Activated CD4-positive, alpha-beta T cell treated with anti-CD3 and anti-CD28 coated beads, Interleukin-2, amount 50 U/mL, for 24 hours (primary cell): Measurements from ENCODE around the gene FOXL2NB.
"Not testable (repeated sequence)": the region's sequence is repeated elsewhere in the genome, so short reads cannot be mapped to it uniquely, and the experiment has no call there.

Experiments used
- DNase-seq, 2 donors: peaks; one replicate each; pipeline ENCODE4 v3.0.0-alpha.2; 2020; ENCODE audit warnings: low read depth in 1 of 2, low spot score in 1 of 2

The FOXL2NB gene

DNA sequence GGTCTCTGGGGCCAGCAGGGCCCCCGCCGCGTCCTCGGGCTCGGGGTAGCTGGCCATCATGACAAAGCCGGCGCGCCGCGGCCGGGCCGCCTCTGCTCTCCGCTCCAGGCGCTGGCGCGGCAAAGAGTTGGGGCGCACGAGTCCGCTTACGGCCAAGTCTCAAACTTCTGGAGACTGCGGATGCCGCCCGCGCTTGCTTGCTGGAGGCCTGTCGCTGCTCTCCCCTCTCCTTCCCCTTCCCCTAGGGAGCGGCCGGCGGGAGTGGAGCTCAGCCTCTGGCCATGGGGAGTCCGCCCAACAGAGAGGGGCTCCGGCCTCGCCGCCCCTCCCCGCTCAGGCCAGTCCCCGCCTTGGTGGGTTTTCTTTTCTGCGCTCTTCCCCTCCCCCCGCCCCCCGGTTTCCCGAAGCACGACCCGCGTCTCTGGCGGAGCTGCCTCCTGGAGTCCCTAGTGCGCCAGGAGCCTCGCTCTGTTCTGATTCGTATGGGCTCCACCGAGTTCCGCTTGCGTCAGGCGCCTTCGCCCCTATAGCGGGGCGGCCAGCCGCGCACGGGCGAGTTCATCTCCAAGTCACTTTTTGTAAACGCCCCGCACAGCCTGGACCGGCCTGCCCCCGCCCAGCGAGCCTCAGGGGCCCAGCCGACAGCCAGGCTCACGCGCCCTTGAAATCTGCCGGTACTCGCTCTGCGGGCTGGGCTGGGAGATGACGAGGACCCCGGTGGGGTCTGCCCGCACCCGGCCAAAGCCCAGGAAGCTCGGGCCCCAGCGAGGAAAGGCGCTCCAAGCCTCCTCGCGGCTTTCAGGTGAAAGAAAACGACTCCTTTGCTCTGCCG, at the start of gene FOXL2NB, which contains the start of gene FOXL2:
FOXL2NB (plus strand) TSS at position 555 of the 832 bp plus-strand sequence; CDS start at position 703, 148 bp downstream.
FOXL2 (minus strand) TSS at position 475 of the 832 bp plus-strand sequence; CDS start at position 60, 415 bp downstream.
- no peak for DNase-seq

DNA sequence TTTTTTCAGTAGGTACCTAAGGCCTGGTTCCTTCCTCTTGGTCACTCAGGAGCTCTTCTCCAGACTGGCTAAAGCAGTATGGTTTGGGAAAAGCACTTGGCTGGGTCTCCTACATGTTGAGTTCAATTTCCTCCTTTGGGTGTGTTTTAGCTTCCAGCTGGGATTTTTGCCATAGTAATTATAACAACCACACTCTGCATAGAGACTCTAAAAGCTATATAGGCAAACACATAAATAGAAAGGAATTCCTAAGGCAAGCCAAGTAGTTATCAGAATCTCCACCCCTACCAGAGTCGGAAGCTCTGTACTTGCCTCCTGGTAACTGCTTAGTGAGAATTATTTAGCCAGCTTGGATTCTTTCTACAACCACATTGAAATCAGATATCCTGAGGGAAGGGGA, 48.7 kb upstream of the FOXL2NB start:
- no peak for DNase-seq

DNA sequence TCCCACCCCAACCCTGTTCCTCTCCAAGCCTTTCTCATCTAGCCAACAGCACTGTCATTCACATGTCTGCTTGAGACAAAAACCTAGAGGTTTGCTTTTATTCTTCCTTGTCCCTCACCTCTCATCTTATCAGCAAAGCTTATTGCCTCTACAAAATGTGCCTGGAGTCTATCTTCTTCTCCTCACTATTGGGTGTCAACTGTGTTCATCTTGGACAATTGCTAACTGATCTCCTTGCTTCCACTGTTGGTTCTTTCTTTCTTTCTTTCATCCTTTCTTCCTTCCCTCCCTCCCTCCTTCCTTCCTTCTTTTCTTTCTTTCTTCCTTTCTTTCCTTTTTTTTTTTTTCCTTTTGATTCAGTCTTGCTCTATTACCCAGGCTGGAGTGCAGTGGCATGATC, 48.3 kb upstream of the FOXL2NB start:
- DNase-seq: no peak

DNA sequence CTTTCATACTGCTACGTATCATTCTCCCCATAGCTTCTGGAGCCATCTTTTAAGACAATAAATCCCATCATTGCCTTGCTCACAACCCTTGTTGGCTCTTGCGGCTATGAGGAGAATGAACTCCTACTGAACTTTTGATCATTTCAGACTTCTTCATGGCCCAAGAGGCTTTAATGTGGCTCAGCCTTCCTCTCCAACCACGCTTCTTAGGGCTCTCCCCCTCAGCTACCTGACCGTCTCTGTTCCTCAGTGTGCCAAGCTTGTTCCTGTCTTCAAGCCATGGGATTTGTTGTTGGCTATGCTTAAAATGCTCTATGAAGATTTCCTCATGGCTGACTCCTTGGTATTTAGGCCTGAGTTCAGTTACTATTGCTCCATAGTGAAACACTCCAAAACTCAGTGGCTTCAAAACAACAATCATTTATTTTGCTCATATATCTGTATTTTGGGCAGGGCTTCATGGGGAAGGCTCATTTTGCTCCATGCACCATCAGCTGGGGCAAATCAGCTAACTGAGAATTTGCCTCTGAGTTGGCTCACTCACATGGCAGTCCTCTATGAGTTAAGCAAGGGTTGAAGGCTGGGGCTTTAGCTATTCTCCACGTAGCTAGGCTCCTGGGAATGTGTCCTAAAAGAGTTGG, 47.5 kb upstream of the FOXL2NB start:
- no peak for DNase-seq

- DNase-seq: no peak
Observed at GRCh38 chr3:138901567-138901966, 45.5 kb upstream of the FOXL2NB start.

DNA sequence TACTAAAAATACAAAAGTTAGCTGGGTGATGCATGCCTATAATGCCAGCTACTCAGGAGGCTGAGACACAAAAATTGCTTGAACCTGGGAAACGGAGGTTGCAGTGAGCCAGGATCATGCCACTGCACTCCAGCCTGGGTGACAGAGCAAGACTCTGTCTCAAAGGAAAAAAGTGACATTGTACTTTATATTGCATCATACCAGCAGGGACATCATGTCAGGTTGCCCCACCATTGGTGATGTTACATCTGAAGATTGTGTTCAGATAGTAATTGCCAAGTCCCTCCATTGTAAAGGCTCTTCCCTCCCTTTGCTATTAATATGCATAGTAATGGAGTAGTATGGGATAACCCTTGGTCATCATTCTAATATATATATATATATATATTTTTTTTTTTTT, 44.8 kb upstream of the FOXL2NB start:
- no peak for DNase-seq

DNA sequence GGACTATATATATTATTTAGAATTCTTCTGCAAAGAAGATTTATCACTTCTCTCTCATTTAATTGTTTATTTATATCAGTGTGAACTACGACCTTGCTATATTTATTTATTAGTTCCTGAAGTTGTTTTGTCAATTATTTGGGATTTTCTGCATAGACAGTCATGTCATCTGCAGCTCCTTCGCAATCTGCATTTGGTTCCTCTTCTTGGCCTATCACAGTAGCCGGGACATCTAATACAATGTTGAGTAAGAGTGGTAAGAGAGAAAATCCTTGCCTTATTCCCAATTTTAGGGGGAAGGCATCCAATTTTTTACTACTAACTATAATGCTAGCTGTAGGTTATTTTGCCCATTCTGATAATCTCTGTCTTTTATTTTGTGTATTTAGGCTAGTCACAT, 39.5 kb upstream of the FOXL2NB start:
- no peak for DNase-seq

- no peak for DNase-seq
Observed at GRCh38 chr3:138908846-138909245, 38.2 kb upstream of the FOXL2NB start.

DNA sequence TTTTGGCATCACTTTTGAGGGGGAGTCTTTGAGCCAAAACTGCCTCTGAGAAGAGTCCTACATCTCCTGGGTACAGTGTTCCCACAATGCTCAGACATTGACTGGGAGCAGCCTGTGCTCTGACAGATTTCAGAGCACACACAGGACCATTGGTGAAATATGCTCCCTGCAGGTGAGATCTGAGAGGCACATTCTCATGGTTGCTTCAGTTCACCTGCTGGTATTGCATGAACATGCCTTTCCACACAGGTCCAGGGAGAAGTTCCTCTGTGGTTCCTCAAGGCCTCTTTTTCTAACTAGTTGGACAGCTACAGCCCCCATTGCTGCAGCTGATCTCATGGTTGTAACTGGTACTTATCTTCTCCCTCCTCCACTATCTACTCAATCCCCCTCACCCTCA, 37.1 kb upstream of the FOXL2NB start:
- no peak for DNase-seq

DNA sequence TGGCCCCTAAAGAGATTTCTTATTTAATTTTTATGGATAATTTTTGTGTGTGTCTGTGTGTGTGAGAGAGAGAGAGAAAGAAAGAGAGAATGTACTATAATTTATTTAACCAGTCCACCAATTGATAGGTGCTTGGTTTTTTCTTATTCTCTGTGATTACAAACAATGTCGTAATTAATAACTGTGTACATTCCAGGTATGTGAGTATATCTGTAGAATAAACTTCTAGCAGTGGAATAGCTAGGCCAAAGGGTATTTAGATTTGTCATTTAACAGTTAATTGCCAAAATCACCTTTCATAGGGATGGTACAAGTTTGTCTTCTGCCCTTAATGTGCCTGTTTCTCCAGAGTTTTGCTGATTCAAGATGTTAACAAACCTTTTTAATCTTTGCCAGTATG, 35.4 kb upstream of the FOXL2NB start:
- no peak for DNase-seq

- no peak for DNase-seq
Observed at GRCh38 chr3:138912237-138912636, 34.8 kb upstream of the FOXL2NB start.

- no peak for DNase-seq
Observed at GRCh38 chr3:138913766-138914165, 33.3 kb upstream of the FOXL2NB start.

- DNase-seq: no peak
Observed at GRCh38 chr3:138914870-138915502, 32.0 kb upstream of the FOXL2NB start.

GRCh38 chr3:138915503-138916498, 31.2 kb upstream of the FOXL2NB start:
- peak; percentile 62 to 77 for DNase-seq

DNA sequence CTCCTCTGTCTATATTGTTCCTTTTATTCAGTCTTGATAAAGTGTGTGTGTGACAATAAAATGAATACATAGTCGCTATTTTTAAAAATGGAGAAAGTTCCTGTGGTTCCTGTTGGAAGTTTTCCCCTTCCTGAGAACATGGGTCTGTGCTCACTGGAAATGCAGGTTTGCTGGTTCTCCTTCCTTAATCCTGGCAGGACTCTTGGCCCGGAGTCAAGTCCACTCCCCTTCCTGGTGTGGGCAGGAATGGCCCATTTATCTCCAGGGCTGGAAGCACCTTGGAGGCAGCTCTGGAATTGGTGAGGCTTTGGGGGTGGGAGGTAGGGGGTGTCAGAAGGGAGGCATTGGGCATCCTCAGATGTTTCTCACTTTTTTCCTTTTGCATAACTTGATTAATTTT, 30.2 kb upstream of the FOXL2NB start:
- DNase-seq: no peak

DNA sequence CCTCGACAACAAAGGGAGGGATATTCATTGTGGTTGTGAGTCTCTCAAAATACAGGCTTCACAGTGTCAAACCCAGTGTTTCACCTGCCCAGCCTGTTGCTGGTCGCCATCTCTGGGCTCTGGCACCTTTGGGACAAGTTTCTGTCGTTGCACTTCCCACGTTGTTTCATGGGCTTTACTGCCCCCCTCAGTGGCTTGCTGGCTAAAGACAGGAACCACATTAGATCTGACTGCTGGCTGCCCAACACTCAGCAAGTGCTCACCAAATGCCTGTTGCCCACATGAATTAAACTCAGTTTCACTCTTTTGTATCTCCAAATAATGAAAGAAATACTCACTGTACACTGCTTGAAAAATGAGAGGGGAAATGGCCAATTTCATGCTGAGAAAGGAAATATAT, 27.7 kb upstream of the FOXL2NB start:
- DNase-seq: no peak

GRCh38 chr3:138921316-138922292, 25.4 kb upstream of the FOXL2NB start:
- no peak for DNase-seq

DNA sequence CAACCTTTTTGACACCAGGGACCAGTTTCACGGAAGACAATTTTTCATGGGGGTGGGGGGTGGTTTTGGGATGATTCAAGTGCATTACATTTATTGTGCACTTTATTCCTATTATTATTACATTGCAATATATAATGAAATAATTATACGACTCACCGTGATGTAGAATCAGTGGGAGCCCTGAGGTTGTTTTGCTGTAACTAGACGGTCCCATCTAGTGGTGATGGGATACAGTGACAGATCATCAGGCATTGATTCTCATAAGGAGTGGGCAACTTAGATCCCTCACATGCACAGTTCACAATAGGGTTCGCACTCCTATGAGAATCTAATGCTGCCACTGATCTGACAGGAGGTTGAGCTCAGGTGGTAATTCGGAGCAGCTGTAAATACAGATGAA, 24.6 kb upstream of the FOXL2NB start:
- DNase-seq: not testable (repeated sequence)

GRCh38 chr3:138923531-138923994, 23.5 kb upstream of the FOXL2NB start:
- DNase-seq: peak; percentile 64 to 81
